HG03097 (cell line): ENCODE measurements around the gene ZNF282.
"Not testable (repeated sequence)": the region's sequence is repeated elsewhere in the genome, so short reads cannot be mapped to it uniquely, and the experiment has no call there.

Source experiments
- ATAC-seq: cut with Tn5 transposase; IDR thresholded peaks from one replicate; pipeline ENCODE4 v1.9.1; 2021; ENCODE audit not compliant: unreplicated experiment, low FRiP score

Gene ZNF282

GRCh38 chr7:149252378-149252777 lies 57.0 kb downstream of the ZNF282 start:
- ATAC-seq, result no peak

- ATAC-seq, result no peak
Observed at GRCh38 chr7:149253665-149254064, 58.3 kb downstream of the ZNF282 start.

- no peak for ATAC-seq
Observed at GRCh38 chr7:149254181-149254858, 59.0 kb downstream of the ZNF282 start.

GRCh38 chr7:149255174-149255573 lies 59.8 kb downstream of the ZNF282 start:
- ATAC-seq, result no peak

GRCh38 chr7:149256568-149256967 lies 61.2 kb downstream of the ZNF282 start:
- no peak for ATAC-seq

- ATAC-seq, result no peak
Observed at GRCh38 chr7:149257146-149257545, 61.8 kb downstream of the ZNF282 start.

- peak; percentile 8 for ATAC-seq
Observed at GRCh38 chr7:149261316-149261828, 66.0 kb downstream of the ZNF282 start.

GRCh38 chr7:149261829-149262617 lies 66.7 kb downstream of the ZNF282 start, which contains the start of gene ZNF783:
TSS of gene ZNF783 (plus strand) at chr7:149262196. CDS start at chr7:149262334, 138 bp downstream.
- peak; percentile 83 for ATAC-seq

- no peak for ATAC-seq
Observed at GRCh38 chr7:149266451-149266850, 71.1 kb downstream of the ZNF282 start.

- ATAC-seq, result no peak
Observed at GRCh38 chr7:149267733-149268132, 72.4 kb downstream of the ZNF282 start.

- ATAC-seq, result not testable (repeated sequence)
Observed at GRCh38 chr7:149274424-149274823, 79.1 kb downstream of the ZNF282 start.
